Natural killer cell (primary cell): Measurements from ENCODE around the gene ATAT1. TPM values are rescaled to one million over a fixed set of nuclear protein-coding genes. Genes with fewer than 3 reads are reported as not detected.

ENCODE experiments used
- ATAC-seq, 3 donors: fragments of 150-1000 bp in 2 of 3; fragments of 200-7000 bp in 1 of 3; cut with Tn5 transposase; 1 replicate in 1 of 3; 2 replicates in 2 of 3; pipeline ENCODE4 v1.10.0; 2021; ENCODE audit warnings: mild to moderate bottlenecking in 2 of 3, moderate library complexity in 2 of 3
- DNase-seq, 2 donors: peaks; one replicate each; pipeline versions ENCODE4 v3.0.0 to v3.0.0-alpha.2; 2013 to 2021; ENCODE audit warnings: mixed read lengths in 1 of 2
- H3K27ac ChIP-seq: one replicate; pipeline ENCODE4 v1.5.1; 2013; ENCODE audit warnings: mild to moderate bottlenecking, low read length
- H3K27me3 ChIP-seq: one replicate; pipeline ENCODE4 v1.6.1; 2013; ENCODE audit warnings: low read length; ENCODE audit not compliant: control insufficient read depth, insufficient read depth
- H3K36me3 ChIP-seq: one replicate; pipeline ENCODE4 v1.6.1; 2013; ENCODE audit warnings: low read length; ENCODE audit not compliant: control insufficient read depth, insufficient read depth
- H3K4me1 ChIP-seq: one replicate; pipeline ENCODE4 v1.6.1; 2013; ENCODE audit warnings: low read length; ENCODE audit not compliant: control insufficient read depth, insufficient read depth
- H3K4me3 ChIP-seq: one replicate; pipeline ENCODE4 v1.5.1; 2013; ENCODE audit warnings: low read length
- H3K9me3 ChIP-seq: one replicate; pipeline ENCODE4 v1.6.1; 2013; ENCODE audit warnings: low read length; ENCODE audit not compliant: control insufficient read depth, insufficient read depth
- H3K27ac Mint-ChIP-seq, 2 donors: one replicate each; pipeline ENCODE4 v1.8.0; 2022; ENCODE audit warnings: mild to moderate bottlenecking in 2 of 2, mixed read lengths in 2 of 2, moderate library complexity in 1 of 2
- H3K27me3 Mint-ChIP-seq, 2 donors: one replicate each; pipeline ENCODE4 v1.8.0; 2022; ENCODE audit warnings: low read depth in 2 of 2, mixed read lengths in 2 of 2
- H3K36me3 Mint-ChIP-seq: one replicate; pipeline ENCODE4 v1.8.0; 2022; ENCODE audit warnings: mixed read lengths
- H3K4me1 Mint-ChIP-seq, 2 donors: one replicate each; pipeline ENCODE4 v1.8.0; 2022; ENCODE audit warnings: mixed read lengths in 2 of 2
- H3K4me3 Mint-ChIP-seq: one replicate; pipeline ENCODE4 v1.8.0; 2022; ENCODE audit warnings: mild to moderate bottlenecking, moderate library complexity, mixed read lengths
- H3K9me3 Mint-ChIP-seq, 2 donors: one replicate each; pipeline ENCODE4 v1.8.0; 2022; ENCODE audit warnings: mixed read lengths in 2 of 2
- CTCF ChIP-seq: fragments of 200-600 bp; IDR thresholded peaks from one replicate; pipeline ENCODE4 v1.8.0; 2022; ENCODE audit warnings: antibody characterized with exemption
- WGBS: methylation state at CpG from one replicate; pipeline ENCODE4 v1.1.7; 2013; ENCODE audit warnings: missing lambda C conversion rate; ENCODE audit not compliant: insufficient coverage; 5-methylcytosine and 5-hydroxymethylcytosine counted together
- intact Hi-C: fragments of 100-400 bp; cut with micrococcal nuclease; formaldehyde crosslinking; loops from one replicate; pipeline ENCODE4 v1.14.2; 2022
- total RNA-seq, 4 donors: library from RNA; stranded (reverse); fragments of 120-200 nt in 1 of 4; gene quantifications; one replicate each; pipeline versions ENCODE4 v1.2.3 to v1.2.4, GENCODE V29; 2013 to 2022

The ATAT1 gene
- total RNA-seq, 3 donors from 2014 or later (not counting 1 experiment from before 2014, with no cell fraction given), result 8.1 to 10.8 (median 8.9) TPM

GRCh38 chr6:30615219-30615957 is 11.3 kb upstream of the ATAT1 start:
- H3K4me3 Mint-ChIP-seq, result peak overlapping the region; percentile 100
- Histone ChIP-seq H3K27ac (peak overlapping the region; percentile 99), H3K4me1 (peaks cover 23% of the 10 kb centered on the region), H3K4me3 (peak overlapping the region; percentile 73), H3K36me3 (peaks cover 25% of the 10 kb centered on the region), H3K9me3 (no peaks in the 10 kb centered on the region), H3K27me3 (no peaks in the 10 kb centered on the region)
- H3K27me3 Mint-ChIP-seq, result peaks cover 0 to 5% of the 10 kb centered on the region in 2 donors
- H3K9me3 Mint-ChIP-seq, result no peaks in the 10 kb centered on the region
- H3K4me1 Mint-ChIP-seq, result peaks cover 70 to 75% of the 10 kb centered on the region in 2 donors
- intact Hi-C loops, result loop anchor here (5.0 to 10.0 kb wide), 4 partner anchors 73 to 739 kb away; partner anchors contain the start of genes FLOT1, HLA-B and IER3
- peak overlapping the region; percentile 96 to 100 for H3K27ac Mint-ChIP-seq
- 0% methylated on average over 5 of the region's 10 CpGs for WGBS
- H3K36me3 Mint-ChIP-seq, result peaks cover 26% of the 10 kb centered on the region
- peak; percentile 34 to 71 for DNase-seq
- TF ChIP-seq CTCF, result no peak
- ATAC-seq, result no peak

GRCh38 chr6:30615958-30616810 is 10.5 kb upstream of the ATAT1 start:
- WGBS, result 0% methylated on average over 5 of the region's 10 CpGs
- H3K4me3 ChIP-seq, result peak overlapping the region; percentile 73
- H3K27ac ChIP-seq, result peak overlapping the region; percentile 99
- intact Hi-C loops, result loop anchor here (2.0 to 10.0 kb wide), 7 partner anchors 31 to 739 kb away; partner anchors contain the start of genes C6orf136, DHX16, FLOT1 and HLA-B
- H3K27me3 ChIP-seq, result no peaks in the 10 kb centered on the region
- H3K4me1 ChIP-seq, result peaks cover 23% of the 10 kb centered on the region
- no peak for TF ChIP-seq CTCF
- peaks cover 31% of the 10 kb centered on the region for H3K36me3 ChIP-seq
- Mint-ChIP-seq H3K27me3 (peaks cover 0 to 5% of the 10 kb centered on the region in 2 donors), H3K36me3 (peaks cover 26% of the 10 kb centered on the region), H3K4me1 (peaks cover 65 to 72% of the 10 kb centered on the region in 2 donors), H3K4me3 (peak overlapping the region; percentile 100), H3K9me3 (no peaks in the 10 kb centered on the region), H3K27ac (peak overlapping the region; percentile 96 to 100)
- no peak for ATAC-seq
- no peaks in the 10 kb centered on the region for H3K9me3 ChIP-seq
- peak; percentile 33 to 72 for DNase-seq

GRCh38 chr6:30616811-30617564 is 9.7 kb upstream of the ATAT1 start, which contains the start of gene PPP1R10:
Gene PPP1R10, minus strand, starts transcription at chr6:30617243. Its CDS starts 7,299 bp downstream, at chr6:30609944.
- under 1% methylated on average over 38 of the region's 40 CpGs for WGBS
- H3K27me3 Mint-ChIP-seq, result peaks cover 0 to 5% of the 10 kb centered on the region in 2 donors

More at GRCh38 chr6:30616811-30617564, 9.7 kb upstream of the ATAT1 start, which contains the start of gene PPP1R10:
- peak; percentile 75 to 91 (median 80) for ATAC-seq
- H3K4me3 ChIP-seq, result peak within 1 kb of the TSS; percentile 73
- H3K4me1 ChIP-seq, result peaks cover 23% of the 10 kb centered on the region
- Mint-ChIP-seq H3K4me3 (peak within 1 kb of the TSS; percentile 100), H3K27ac (peak within 1 kb of the TSS; percentile 96 to 100), H3K9me3 (no peaks in the 10 kb centered on the region), H3K4me1 (peaks cover 57 to 64% of the 10 kb centered on the region in 2 donors), H3K36me3 (peaks cover 26% of the 10 kb centered on the region)
- no peaks in the 10 kb centered on the region for H3K9me3 ChIP-seq
- intact Hi-C loops, result loop anchor here (1.0 to 10.0 kb wide), 11 partner anchors 9 to 738 kb away; partner anchors contain the start of genes ABCF1, ATAT1, C6orf136 and DHX16
- DNase-seq, result peak; percentile 93 to 100
- no peaks in the 10 kb centered on the region for H3K27me3 ChIP-seq
- peak within 1 kb of the TSS; percentile 99 for H3K27ac ChIP-seq
- H3K36me3 ChIP-seq, result peaks cover 36% of the 10 kb centered on the region
- no peak for TF ChIP-seq CTCF
